Breast epithelium (tissue), 4 donors: ENCODE measurements around the gene TRAPPC6A. TPM values are rescaled to one million over a fixed set of nuclear protein-coding genes. Genes with fewer than 3 reads are reported as not detected.
A peak's percentile ranks its signal among the peaks of the same experiment; 100 is the strongest.

Experiments
- DNase-seq, 2 donors: peaks; one replicate each; pipeline ENCODE4 v3.0.0-alpha.2; 2019; ENCODE audit warnings: low spot score in 2 of 2
- H3K27ac ChIP-seq, 2 donors: fragments of 200-600 bp; sonication (generic) in 1 of 2; one replicate each; pipeline ENCODE4 v1.5.1; 2016 to 2019; ENCODE audit warnings: mild to moderate bottlenecking in 1 of 2
- H3K27me3 ChIP-seq, 2 donors: fragments of 200-600 bp; sonication (generic) in 1 of 2; one replicate each; pipeline versions ENCODE4 v1.5.1 to v1.6.0; 2017 to 2019; ENCODE audit warnings: control low read depth in 1 of 2, mild to moderate bottlenecking in 1 of 2
- H3K36me3 ChIP-seq: fragments of 200-600 bp; one replicate; pipeline ENCODE4 v1.5.1; 2019
- H3K4me1 ChIP-seq, 2 donors: fragments of 200-600 bp; sonication (generic); one replicate each; pipeline ENCODE4 v1.5.1; 2016 to 2019; ENCODE audit warnings: control low read depth in 1 of 2
- H3K4me3 ChIP-seq, 3 donors: fragments of 200-600 bp; sonication (generic); 1 replicate in 2 of 3; 2 replicates in 1 of 3; pipeline ENCODE4 v1.5.1; 2016 to 2019; ENCODE audit warnings: mild to moderate bottlenecking in 3 of 3, moderate library complexity in 2 of 3
- H3K9me3 ChIP-seq, 2 donors: fragments of 200-600 bp; sonication (generic) in 1 of 2; one replicate each; pipeline ENCODE4 v1.5.1; 2016 to 2019; ENCODE audit warnings: control low read depth in 1 of 2
- CTCF ChIP-seq, 3 donors: fragments of 450-650 bp; IDR thresholded peaks; one replicate each; pipeline ENCODE4 v1.5.1; 2016 to 2017; ENCODE audit warnings: antibody characterized with exemption in 3 of 3, mild to moderate bottlenecking in 3 of 3, moderate library complexity in 3 of 3
- POLR2A ChIP-seq: fragments of 450-650 bp; IDR thresholded peaks from one replicate; pipeline ENCODE4 v1.6.1; 2016; ENCODE audit warnings: antibody characterized with exemption, mild to moderate bottlenecking, moderate library complexity
- POLR2AphosphoS5 ChIP-seq, 3 donors: sonication (generic); formaldehyde crosslinking; IDR thresholded peaks; one replicate each; pipeline ENCODE4 v1.6.1; 2017; ENCODE audit warnings: antibody characterized with exemption in 3 of 3
- intact Hi-C: fragments of 100-400 bp; cut with DNase I; formaldehyde crosslinking; loops from one replicate; pipeline ENCODE4 v1.15.1; 2023; ENCODE audit warnings: low total_unique reads
- total RNA-seq, 3 donors: library from RNA; depleted of rRNA; stranded (reverse); fragments of >200 nt; gene quantifications; one replicate each; pipeline ENCODE4 v1.1.0, GENCODE V29; 2016

Gene TRAPPC6A
- total RNA-seq, 3 donors from 2014 or later = 29.5 to 54.4 (median 34.7) TPM

DNA sequence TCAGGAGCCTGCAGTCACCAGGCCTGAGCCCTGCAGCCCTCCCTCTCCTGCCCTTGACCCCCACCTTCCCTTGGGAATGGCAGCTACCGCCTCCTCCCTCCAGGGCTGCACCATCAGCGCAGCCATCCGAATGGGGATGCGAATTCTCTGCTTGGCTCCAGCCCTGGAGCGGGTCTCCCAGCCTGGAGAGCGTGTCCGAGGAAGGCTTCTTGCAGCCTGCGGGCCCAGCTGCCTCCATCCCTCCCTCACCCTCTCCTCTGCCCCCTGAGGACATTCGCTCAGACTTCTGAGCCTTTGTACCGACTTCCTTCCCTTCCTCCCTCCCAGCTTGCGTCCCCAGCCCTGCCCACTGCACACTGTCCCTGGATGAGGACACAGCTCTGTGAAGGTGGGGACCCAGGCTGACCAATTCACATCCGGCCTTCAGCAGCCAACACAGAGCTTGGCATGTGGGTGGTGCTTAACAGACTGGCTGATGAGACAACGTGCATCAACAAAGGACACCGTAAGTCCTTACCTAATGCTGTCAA, 11.2 kb downstream of the TRAPPC6A start:
- no peaks in the 10 kb centered on the region for H3K27me3 ChIP-seq
- H3K9me3 ChIP-seq = no peaks in the 10 kb centered on the region
- no peak overlapping the region for H3K4me3 ChIP-seq
- H3K4me1 ChIP-seq = peaks cover 3 to 9% of the 10 kb centered on the region in 2 donors
- H3K27ac ChIP-seq = peak overlapping the region in 1 of 2 donors; percentile 55
- DNase-seq = no peak
- TF ChIP-seq CTCF (IDR thresholded peaks at IDR 0.05) = no peak
- TF ChIP-seq POLR2AphosphoS5 (IDR thresholded peaks at IDR 0.05) = no peak
- TF ChIP-seq POLR2A = no peak
- intact Hi-C loops = loop anchor here (5.0 kb wide), 1 partner anchor 1719 kb away; no protein-coding TSS in a partner anchor
- H3K36me3 ChIP-seq = no peaks in the 10 kb centered on the region

DNA sequence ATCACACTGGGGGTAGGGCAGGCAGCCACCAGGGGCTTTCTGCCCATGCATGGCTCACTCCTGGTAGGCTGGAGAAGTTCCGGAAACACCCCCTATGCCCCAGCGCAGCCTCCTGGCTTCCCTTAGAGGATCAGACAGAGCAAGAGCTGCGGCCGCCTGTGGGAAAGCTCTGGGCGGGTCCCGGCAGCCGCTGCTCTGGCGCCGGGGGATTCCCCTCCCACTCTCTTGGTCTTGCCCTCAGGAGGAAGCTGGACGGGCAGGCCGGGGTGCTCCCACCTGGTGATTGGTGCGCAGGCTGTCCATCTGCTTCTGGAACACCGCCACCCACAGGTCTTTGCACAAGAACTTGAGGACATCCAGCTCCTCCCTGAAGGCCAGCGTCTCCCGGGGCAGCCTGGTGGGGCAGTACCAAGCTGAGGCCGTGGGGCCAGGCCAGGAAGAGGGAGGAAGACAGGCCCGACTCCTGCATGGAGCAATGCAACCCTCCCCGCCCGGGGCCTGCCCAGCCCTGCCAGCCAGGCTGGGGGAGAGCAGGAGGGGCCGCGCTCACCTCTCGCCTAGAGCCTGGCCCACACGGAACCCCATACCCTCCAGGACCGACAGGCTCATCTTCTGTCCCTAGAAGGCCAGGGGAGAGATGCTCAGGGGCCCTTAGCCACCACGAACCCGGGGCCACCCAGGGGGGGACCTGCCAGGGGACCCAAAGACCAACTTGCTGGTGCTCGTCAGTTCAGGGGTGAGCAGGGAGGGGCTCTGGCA, 13.3 kb downstream of the TRAPPC6A start:
- intact Hi-C loops = loop anchor here (5.0 kb wide), 1 partner anchor 1717 kb away; no protein-coding TSS in a partner anchor
- Histone ChIP-seq H3K4me3 (peak overlapping the region in 2 of 3 donors; percentile 0 to 35), H3K4me1 (peaks cover 11 to 16% of the 10 kb centered on the region in 2 donors), H3K9me3 (no peaks in the 10 kb centered on the region), H3K27ac (peak overlapping the region; percentile 56 to 61), H3K36me3 (no peaks in the 10 kb centered on the region), H3K27me3 (no peaks in the 10 kb centered on the region)
- DNase-seq = peak; percentile 80 to 85
- TF ChIP-seq CTCF (IDR thresholded peaks at IDR 0.05) (no peak), POLR2A (no peak), POLR2AphosphoS5 (IDR thresholded peaks at IDR 0.05) (no peak)

DNA sequence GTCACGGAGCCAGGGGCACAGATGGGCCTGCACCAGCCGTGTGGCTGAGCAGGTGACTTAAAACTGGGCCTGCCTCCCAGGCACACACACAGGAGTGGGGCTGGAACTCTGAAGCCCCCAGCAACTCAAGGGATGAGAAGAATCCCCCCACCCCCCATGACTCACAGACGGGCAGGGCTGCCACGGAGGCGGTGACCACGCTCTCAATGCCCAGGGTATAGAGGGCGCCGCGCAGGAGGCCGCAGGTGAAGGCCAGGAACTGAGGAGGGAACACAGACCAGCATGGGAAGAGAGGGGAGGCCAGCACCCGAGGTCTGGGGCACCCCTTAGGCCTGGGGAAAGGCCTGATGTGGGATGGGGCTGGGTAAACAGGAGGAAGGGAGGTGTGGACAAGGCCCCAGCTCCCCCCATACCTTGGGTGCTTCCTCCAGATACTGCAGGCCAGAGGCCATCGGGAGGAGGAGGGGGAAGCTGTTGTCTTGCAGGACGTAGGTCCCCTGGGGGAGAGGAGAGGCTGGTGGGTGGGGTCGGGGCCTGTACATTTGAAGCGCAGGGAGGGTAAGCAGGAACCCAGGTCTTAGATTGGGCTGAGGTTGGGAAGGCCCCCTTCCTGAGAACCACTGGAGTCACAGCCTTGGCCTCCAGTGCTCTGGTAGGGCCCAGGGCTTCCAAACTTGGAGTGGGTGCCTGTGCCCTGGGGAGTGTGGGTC, 14.1 kb downstream of the TRAPPC6A start:
- peak overlapping the region; percentile 56 to 61 for H3K27ac ChIP-seq
- no peaks in the 10 kb centered on the region for H3K36me3 ChIP-seq
- TF ChIP-seq POLR2AphosphoS5 (IDR thresholded peaks at IDR 0.05) (no peak), POLR2A (no peak), CTCF (IDR thresholded peaks at IDR 0.05) (no peak)
- H3K9me3 ChIP-seq = no peaks in the 10 kb centered on the region
- intact Hi-C loops = no loop called here
- peaks cover 11 to 16% of the 10 kb centered on the region in 2 donors for H3K4me1 ChIP-seq
- peak overlapping the region in 1 of 3 donors; percentile 0 for H3K4me3 ChIP-seq
- peaks cover 0 to 3% of the 10 kb centered on the region in 2 donors for H3K27me3 ChIP-seq
- no peak for DNase-seq

DNA sequence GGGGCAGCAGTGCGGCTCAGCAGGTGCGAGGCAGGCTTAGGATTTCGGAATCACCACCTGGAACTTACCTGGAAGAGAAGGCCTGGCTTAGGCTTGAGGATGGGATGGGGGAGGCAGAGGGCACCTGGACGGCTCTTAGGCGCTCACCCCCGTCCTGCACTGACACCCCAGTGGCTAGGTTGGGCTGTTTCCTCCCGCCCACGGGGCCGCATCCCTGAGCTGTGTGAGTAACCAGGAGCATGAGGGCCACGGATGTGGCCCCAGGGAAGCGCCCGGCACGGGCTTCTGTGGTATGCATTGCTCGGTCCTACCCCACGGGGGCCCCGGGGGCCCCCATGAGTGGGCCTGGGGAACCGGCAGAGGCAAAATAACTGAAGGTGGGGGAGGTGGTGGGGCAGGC, 14.9 kb downstream of the TRAPPC6A start:
- intact Hi-C loops = no loop called here
- Histone ChIP-seq H3K4me1 (peaks cover 11 to 16% of the 10 kb centered on the region in 2 donors), H3K4me3 (no peak overlapping the region), H3K36me3 (no peaks in the 10 kb centered on the region), H3K27ac (peak overlapping the region; percentile 50 to 61), H3K9me3 (no peaks in the 10 kb centered on the region), H3K27me3 (peaks cover 0 to 7% of the 10 kb centered on the region in 2 donors)
- no peak for DNase-seq
- TF ChIP-seq POLR2AphosphoS5 (IDR thresholded peaks at IDR 0.05) (no peak), CTCF (IDR thresholded peaks at IDR 0.05) (no peak), POLR2A (no peak)
